LNCaP clone FGC (cell line): ENCODE results near the gene ITPRID2.

Source experiments
- DNase-seq: peaks from one replicate; pipeline ENCODE4 v3.0.0-alpha.2; 2011; ENCODE audit warnings: low read depth
- H3K4me3 ChIP-seq: 2 replicates; pipeline ENCODE4 v1.5.1; 2011; ENCODE audit warnings: mild to moderate bottlenecking, low read depth, low read length, control low read depth
- CTCF ChIP-seq: IDR thresholded peaks from 2 replicates; pipeline ENCODE4 v1.5.1; 2012; ENCODE audit warnings: mild to moderate bottlenecking; ENCODE audit not compliant: control insufficient read depth, insufficient read depth; ENCODE audit errors: extremely low read depth

The ITPRID2 gene

GRCh38 chr2:181859803-181860202, 31.7 kb upstream of the ITPRID2 start:
- H3K4me3 ChIP-seq = no peak overlapping the region
- DNase-seq = no peak
- no peak for TF ChIP-seq CTCF

- no peak overlapping the region for H3K4me3 ChIP-seq
- DNase-seq = no peak
Measured at GRCh38 chr2:181861379-181861778, 30.2 kb upstream of the ITPRID2 start.

GRCh38 chr2:181862583-181863281, 28.8 kb upstream of the ITPRID2 start:
- no peak overlapping the region for H3K4me3 ChIP-seq
- no peak for TF ChIP-seq CTCF
- DNase-seq = no peak

More at GRCh38 chr2:181861379-181861778, 30.2 kb upstream of the ITPRID2 start:
- no peak for TF ChIP-seq CTCF

- no peak for TF ChIP-seq CTCF
- no peak overlapping the region for H3K4me3 ChIP-seq
- no peak for DNase-seq
Measured at GRCh38 chr2:181872178-181872577, 19.4 kb upstream of the ITPRID2 start.

- no peak for DNase-seq
- no peak for TF ChIP-seq CTCF
- H3K4me3 ChIP-seq = no peak overlapping the region
Measured at GRCh38 chr2:181876614-181877063, 14.9 kb upstream of the ITPRID2 start.

- TF ChIP-seq CTCF = no peak
- no peak for DNase-seq
- no peak overlapping the region for H3K4me3 ChIP-seq
Measured at GRCh38 chr2:181877181-181877664, 14.3 kb upstream of the ITPRID2 start.

- DNase-seq = no peak
- TF ChIP-seq CTCF = no peak
- H3K4me3 ChIP-seq = no peak overlapping the region
Measured at GRCh38 chr2:181878448-181878847, 13.1 kb upstream of the ITPRID2 start.
